H1 (cell line): ENCODE measurements around the gene ICAM2. TPM values are rescaled to one million over a fixed set of nuclear protein-coding genes. Genes with fewer than 3 reads are reported as not detected.

Experiments used
- CTCF ChIA-PET: fragments of 300-600 bp; sonication (Branson Sonifier 250); formaldehyde crosslinking; loops from one replicate; lab custom pipeline; 2021; ENCODE audit not compliant: partially characterized antibody; lab: Charles Lee
- POLR2A ChIA-PET: fragments of 300-600 bp; sonication (Branson Sonifier 250); formaldehyde crosslinking; loops from one replicate; lab custom pipeline; 2021; ENCODE audit warnings: inconsistent platforms; ENCODE audit not compliant: partially characterized antibody; lab: Charles Lee
- DNase-seq, 2 experiments: peaks; one replicate each; pipeline versions ENCODE4 v3.0.0 to v3.0.0-alpha.2; 2010 to 2022; ENCODE audit warnings: low spot score in 2 of 2, low read depth in 1 of 2, mixed read lengths in 1 of 2
- FAIRE-seq: peaks from 2 replicates; lab custom pipeline; 2011; peaks lifted over from hg19 to GRCh38; lab: Jason Lieb, UNC
- H2AFZ ChIP-seq: 2 replicates; pipeline ENCODE4 v1.8.1; 2012; ENCODE audit warnings: low read length, inconsistent platforms
- H2AK5ac ChIP-seq: 2 replicates; pipeline ENCODE4 v1.6.1; 2013; ENCODE audit warnings: low read depth, low read length
- H2BK120ac ChIP-seq: replicated peaks from 2 replicates; pipeline ENCODE3; 2013; ENCODE audit warnings: low read depth, low read length, inconsistent platforms
- H2BK12ac ChIP-seq: 2 replicates; pipeline ENCODE4 v1.6.1; 2013; ENCODE audit warnings: low read depth, low read length
- H2BK15ac ChIP-seq: 2 replicates; pipeline ENCODE4 v1.6.1; 2013; ENCODE audit warnings: low read length
- H2BK20ac ChIP-seq: 2 replicates; pipeline ENCODE4 v1.6.1; 2013; ENCODE audit warnings: low read length
- H2BK5ac ChIP-seq: 2 replicates; pipeline ENCODE4 v1.6.1; 2013; ENCODE audit warnings: low read depth, low read length
- H3K14ac ChIP-seq: 2 replicates; pipeline ENCODE4 v1.6.1; 2013; ENCODE audit warnings: inconsistent platforms; ENCODE audit not compliant: insufficient read length
- H3K18ac ChIP-seq: 2 replicates; pipeline ENCODE4 v1.6.1; 2013; ENCODE audit warnings: low read length; ENCODE audit errors: extremely low read depth
- H3K23ac ChIP-seq: 2 replicates; pipeline ENCODE4 v1.6.1; 2013; ENCODE audit warnings: inconsistent platforms; ENCODE audit not compliant: insufficient read length
- H3K23me2 ChIP-seq: 2 replicates; pipeline ENCODE4 v1.6.1; 2013; ENCODE audit warnings: low read depth, low read length
- H3K27ac ChIP-seq: 2 replicates; pipeline ENCODE4 v1.6.1; 2011; ENCODE audit warnings: low read depth, low read length, inconsistent platforms
- H3K27me3 ChIP-seq, 4 experiments: replicated peaks in 1 of 4; 1 replicate in 1 of 4; 2 replicates in 3 of 4; pipeline versions ENCODE4 v1.6.1 to v1.8.1; 2011 to 2013; ENCODE audit warnings: low read length in 3 of 4, mild to moderate bottlenecking in 3 of 4, inconsistent platforms in 2 of 4, mixed read lengths in 2 of 4, moderate library complexity in 1 of 4; ENCODE audit not compliant: control insufficient read depth in 3 of 4, insufficient read depth in 3 of 4; ENCODE audit errors: extremely low read depth in 1 of 4
- H3K36me3 ChIP-seq, 4 experiments: 2 replicates each; pipeline versions ENCODE4 v1.6.1 to v1.8.1; 2011 to 2013; ENCODE audit warnings: mild to moderate bottlenecking in 4 of 4, low read length in 3 of 4, moderate library complexity in 2 of 4, control low read depth in 1 of 4, inconsistent platforms in 1 of 4; ENCODE audit not compliant: insufficient read depth in 4 of 4, control insufficient read depth in 2 of 4
- H3K4ac ChIP-seq: replicated peaks from 2 replicates; pipeline ENCODE3; 2013; ENCODE audit warnings: low read length, low read depth, mixed read lengths, inconsistent platforms; ENCODE audit not compliant: insufficient read length
- H3K4me1 ChIP-seq, 4 experiments: replicated peaks in 1 of 4; 1 replicate in 1 of 4; 2 replicates in 3 of 4; pipeline versions ENCODE4 v1.6.1 to v1.8.1; 2011 to 2013; ENCODE audit warnings: low read length in 3 of 4, inconsistent platforms in 2 of 4, mixed read lengths in 1 of 4; ENCODE audit not compliant: insufficient read depth in 4 of 4, control insufficient read depth in 3 of 4
- H3K4me2 ChIP-seq, 2 experiments: 2 replicates each; pipeline versions ENCODE4 v1.6.1 to v1.8.1; 2011 to 2013; ENCODE audit warnings: low read depth in 2 of 2, low read length in 2 of 2, control low read depth in 1 of 2, inconsistent platforms in 1 of 2, mild to moderate bottlenecking in 1 of 2; ENCODE audit not compliant: insufficient read depth in 1 of 2
- H3K4me3 ChIP-seq, 4 experiments: fragments of 200-600, 300-600 bp in 1 of 4; sonication (generic), shearing (Covaris generic), sonication (Bioruptor Twin) in 1 of 4; 2 replicates each; pipeline versions ENCODE4 v1.5.1 to v1.8.1; 2011 to 2016; ENCODE audit warnings: low read length in 4 of 4, low read depth in 3 of 4, control low read depth in 2 of 4, inconsistent platforms in 2 of 4, mild to moderate bottlenecking in 2 of 4, mixed read lengths in 1 of 4, moderate library complexity in 1 of 4; ENCODE audit not compliant: insufficient read depth in 2 of 4; ENCODE audit errors: extremely low read depth in 1 of 4
- H3K56ac ChIP-seq: replicated peaks from 2 replicates; pipeline ENCODE3; 2013; ENCODE audit warnings: low read depth, mild to moderate bottlenecking, mixed read lengths, low read length, inconsistent platforms; ENCODE audit not compliant: insufficient read length
- H3K79me1 ChIP-seq: 2 replicates; pipeline ENCODE4 v1.6.1; 2013; ENCODE audit warnings: low read depth, low read length, control low read depth
- H3K79me2 ChIP-seq, 2 experiments: 2 replicates each; pipeline versions ENCODE4 v1.6.1 to v1.8.1; 2012 to 2013; ENCODE audit warnings: low read length in 2 of 2, mild to moderate bottlenecking in 2 of 2, inconsistent platforms in 1 of 2; ENCODE audit not compliant: insufficient read depth in 2 of 2, control insufficient read depth in 1 of 2
- H3K9ac ChIP-seq, 4 experiments: replicated peaks in 1 of 4; 1 replicate in 1 of 4; 2 replicates in 3 of 4; pipeline versions ENCODE4 v1.6.1 to v1.8.1; 2011 to 2013; ENCODE audit warnings: low read depth in 3 of 4, low read length in 3 of 4, control low read depth in 2 of 4, mild to moderate bottlenecking in 2 of 4, moderate library complexity in 2 of 4, inconsistent platforms in 1 of 4; ENCODE audit errors: extremely low read depth in 1 of 4
- H3K9me3 ChIP-seq, 2 experiments: 2 replicates each; pipeline versions ENCODE4 v1.6.1 to v1.8.1; 2012 to 2013; ENCODE audit warnings: mild to moderate bottlenecking in 2 of 2, moderate library complexity in 2 of 2, control low read depth in 1 of 2, inconsistent platforms in 1 of 2, low read depth in 1 of 2, low read length in 1 of 2, mixed read lengths in 1 of 2; ENCODE audit not compliant: insufficient read depth in 2 of 2
- H4K20me1 ChIP-seq, 2 experiments: replicated peaks in 1 of 2; 2 replicates each; pipeline versions ENCODE3 to v1.8.1; 2011 to 2013; ENCODE audit warnings: inconsistent platforms in 2 of 2, low read length in 2 of 2, mild to moderate bottlenecking in 1 of 2; ENCODE audit not compliant: insufficient read depth in 2 of 2, control insufficient read depth in 1 of 2
- H4K5ac ChIP-seq: 2 replicates; pipeline ENCODE4 v1.6.1; 2013; ENCODE audit warnings: low read length, low read depth, mixed read lengths, inconsistent platforms; ENCODE audit not compliant: insufficient read length
- H4K8ac ChIP-seq: 2 replicates; pipeline ENCODE4 v1.8.0; 2013; ENCODE audit warnings: mild to moderate bottlenecking, moderate library complexity, low read length, inconsistent platforms; ENCODE audit not compliant: insufficient read depth; ENCODE audit errors: extremely low read depth
- H4K91ac ChIP-seq: replicated peaks from 2 replicates; pipeline ENCODE3; 2013; ENCODE audit warnings: low read length, mixed read lengths, inconsistent platforms; ENCODE audit not compliant: insufficient read length
- EP300 ChIP-seq, 2 experiments: IDR thresholded peaks; 1 replicate in 1 of 2; 2 replicates in 1 of 2; pipeline ENCODE4 v1.6.1; 2011 to 2012; ENCODE audit warnings: low read depth in 2 of 2, low read length in 2 of 2, mild to moderate bottlenecking in 2 of 2, borderline replicate concordance in 1 of 2, inconsistent platforms in 1 of 2, moderate library complexity in 1 of 2
- NANOG ChIP-seq: IDR thresholded peaks from 2 replicates; pipeline ENCODE4 v1.6.1; 2011; ENCODE audit warnings: low read length, low read depth, mild to moderate bottlenecking, inconsistent platforms; ENCODE audit not compliant: insufficient read depth, poor library complexity, severe bottlenecking
- NRF1 ChIP-seq: IDR thresholded peaks from 2 replicates; pipeline ENCODE4 v1.6.1; 2011; ENCODE audit warnings: mild to moderate bottlenecking, low read depth, low read length, improper control_type of control experiment
- RAD21 ChIP-seq, 2 experiments: IDR thresholded peaks in 1 of 2; conservative IDR thresholded peaks in 1 of 2; 2 replicates each; pipeline ENCODE4 v1.6.1; 2011; ENCODE audit warnings: low read depth in 2 of 2, low read length in 2 of 2, improper control_type of control experiment in 1 of 2, inconsistent platforms in 1 of 2, mild to moderate bottlenecking in 1 of 2, moderate library complexity in 1 of 2
- SUZ12 ChIP-seq: fragments of 200-600 bp; sonication (generic); IDR thresholded peaks from 2 replicates; pipeline ENCODE4 v1.6.1; 2012; ENCODE audit warnings: mild to moderate bottlenecking, inconsistent platforms, low read length, moderate library complexity, mixed read lengths
- ZNF274 ChIP-seq: IDR thresholded peaks from 2 replicates; pipeline ENCODE4 v1.7.0; 2012; ENCODE audit warnings: low read length, borderline replicate concordance; ENCODE audit errors: extremely low read depth
- WGBS, 2 experiments: shearing (Covaris generic) in 1 of 2; methylation state at CpG; one replicate each; pipeline versions ENCODE4 v1.1.6 to v1.1.7; 2013 to 2015; ENCODE audit warnings: low lambda C conversion rate in 2 of 2, mixed read lengths in 2 of 2, inconsistent platforms in 1 of 2, low coverage in 1 of 2, missing lambda C conversion rate in 1 of 2; ENCODE audit not compliant: insufficient replicate concordance in 2 of 2, insufficient coverage in 1 of 2, insufficient read length in 1 of 2; ENCODE audit errors: extremely low coverage in 1 of 2, missing lambda C conversion rate in 1 of 2; 5-methylcytosine and 5-hydroxymethylcytosine counted together
- polyA plus RNA-seq, 7 experiments: library from polyadenylated mRNA; depleted of rRNA in 3 of 7; stranded (reverse) in 5 of 7; unstranded in 2 of 7; fragments of >200 nt in 5 of 7; fragments of 200-250 nt in 2 of 7; gene quantifications; 1 replicate in 5 of 7; 2 replicates in 1 of 7; 4 replicates in 1 of 7; pipeline versions ENCODE4 v1.2.1 to v1.2.3, GENCODE V29; 2011 to 2013; ENCODE audit warnings: missing spikeins in 2 of 7, mixed read lengths in 2 of 7
- total RNA-seq: library from RNA; stranded (reverse); fragmentation: NEBNext Ultra II Directional; extraction: Animal tissue kit (Norgen Biotek cat#: 25700); gene quantifications from 2 replicates; pipeline ENCODE4 v1.2.1, GENCODE V29; 2021

The ICAM2 gene
- total and polyA plus RNA-seq, 2 of the 8 experiments (the other 6 are each of a cell fraction or from before 2014, with no cell fraction given), result 0.45 to 0.63 TPM

DNA sequence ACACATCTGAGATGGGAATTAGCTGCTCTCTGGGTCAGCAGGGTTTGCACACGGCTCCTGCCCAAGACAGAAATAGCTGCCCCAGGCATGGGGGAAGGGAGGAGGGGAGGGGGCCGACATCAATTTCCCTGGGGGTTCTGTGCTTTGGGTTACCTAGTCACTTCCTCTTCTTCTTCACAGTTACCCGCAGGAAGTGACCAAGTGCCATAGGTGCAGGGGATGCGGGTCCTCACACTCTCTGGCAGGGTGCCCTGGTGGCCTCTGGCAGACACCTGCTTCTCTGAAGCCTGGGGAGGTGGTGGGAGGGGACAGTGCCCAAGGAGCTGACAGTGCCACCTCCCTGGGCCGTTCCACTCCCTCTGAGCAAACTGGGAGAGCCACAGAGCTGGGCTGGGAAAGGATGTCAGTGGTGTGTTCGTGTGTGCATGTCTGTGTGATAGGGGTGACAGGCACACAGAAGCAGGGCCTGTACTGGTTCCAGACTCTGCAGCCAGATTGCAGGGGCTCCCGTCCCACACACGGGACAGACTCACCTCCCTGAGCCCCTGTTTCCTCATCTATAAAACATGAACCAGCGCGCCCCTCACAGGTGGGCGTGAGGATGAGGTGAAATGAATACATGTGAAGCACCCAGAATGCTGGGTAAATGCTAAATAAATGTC lies 65.9 kb downstream of the ICAM2 start:
- CTCF ChIA-PET, result interaction anchor here (0.9 to 14.4 kb wide), 10 partner anchors 8 to 62 kb away, joined by 3 to 270 read pairs (median 4); partner anchors contain the start of genes CD79B, CSHL1 and GH1
- Histone ChIP-seq H3K23me2 (no peaks in the 10 kb centered on the region), H3K27me3 (no peaks in the 10 kb centered on the region), H4K8ac (no peak overlapping the region), H3K79me1 (no peaks in the 10 kb centered on the region), H2BK15ac (no peak overlapping the region), H3K18ac (no peak overlapping the region), H4K5ac (no peak overlapping the region), H3K4ac (no peak overlapping the region), H3K14ac (no peak overlapping the region), H2BK20ac (no peak overlapping the region)
- TF ChIP-seq SUZ12, result no peak
- TF ChIP-seq EP300 (IDR thresholded peaks at IDR 0.05; ENCODE audit: borderline replicate concordance in 1 of 2, low read depth in 2 of 2, low read length in 2 of 2), result no peak
- TF ChIP-seq ZNF274, result no peak
- TF ChIP-seq RAD21 (IDR thresholded peaks at IDR 0.05 in 1 of 2, conservative IDR thresholded peaks at IDR 0.05 in 1 of 2; ENCODE audit: low read depth in 2 of 2, low read length in 2 of 2), result no peak
- TF ChIP-seq NANOG, result no peak
- no peak for TF ChIP-seq NRF1
- TF ChIP-seq, all 59 proteins: peak for 0
- Histone ChIP-seq H3K4me2 (no peak overlapping the region), H4K20me1 (peaks cover 0 to 7% of the 10 kb centered on the region in 2 experiments), H3K9me3 (no peaks in the 10 kb centered on the region), H2BK12ac (no peak overlapping the region), H3K23ac (no peak overlapping the region), H2AK5ac (no peak overlapping the region), H3K56ac (no peak overlapping the region), H3K27ac (no peak overlapping the region), H3K79me2 (no peaks in the 10 kb centered on the region), H3K36me3 (peaks cover 0 to 3% (median 0%) of the 10 kb centered on the region in 4 experiments; a peak in 1 of 8 replicates), H4K91ac (no peak overlapping the region), H3K9ac (no peak overlapping the region), H2BK120ac (no peak overlapping the region), H3K4me3 (no peak overlapping the region), H2BK5ac (no peak overlapping the region), H3K4me1 (0 out of 7 replicates have a peak, but pooled peaks cover 0 to 3% (median 0%) of the 10 kb centered on the region in 4 experiments), H2AFZ (no peak overlapping the region)
- DNase-seq (no peak), FAIRE-seq (no peak)
- POLR2A ChIA-PET, result interaction anchor here (0.9 to 1.4 kb wide), 3 partner anchors 11 to 42 kb away, joined by 3 read pairs; no protein-coding TSS in a partner anchor
- WGBS, 2 experiments, result 88% methylated on average over 10 of the region's 11 CpGs; no CpG with 5 or more reads in 1 of the 2 experiments
